ENCODE measurements around the gene DBT.

Gene DBT

GRCh38 chr1:100249537-100250257, at the start of gene DBT (continued):
- TF ChIP-seq GLIS2 (tag by site-specific recombination; IDR thresholded peaks at IDR 0.05) (peak; percentile 84), ZXDB (tag by site-specific recombination; IDR thresholded peaks at IDR 0.05) (peak; percentile 78; the same call in 1 of the 2 replicates), ZNF23 (tag by site-specific recombination; IDR thresholded peaks at IDR 0.05; ENCODE audit: borderline replicate concordance) (no peak), ZNF10 (tag by site-specific recombination; IDR thresholded peaks at IDR 0.05) (peak; percentile 58; the same call in 1 of the 2 replicates), ZFP69B (tag by site-specific recombination; IDR thresholded peaks at IDR 0.05) (0 out of 2 replicates have a peak, but pooled peaks have one; percentile 34), ZNF830 (tag by site-specific recombination; IDR thresholded peaks at IDR 0.05; ENCODE audit: low read depth) (no peak), ZNF391 (tag by site-specific recombination; IDR thresholded peaks at IDR 0.05; ENCODE audit: borderline replicate concordance, low read depth) (peak; percentile 42; the same call in 1 of the 2 replicates), ZBTB20 (tag by site-specific recombination; IDR thresholded peaks at IDR 0.05) (peak; percentile 65; the same call in 1 of the 2 replicates), ZBTB8A (tag by site-specific recombination; IDR thresholded peaks at IDR 0.05) (peak; percentile 46), ZNF560 (tag by site-specific recombination; IDR thresholded peaks at IDR 0.05; ENCODE audit: borderline replicate concordance) (no peak), HOXD13 (CRISPR knock-in tag; IDR thresholded peaks at IDR 0.05; ENCODE audit: borderline replicate concordance) (no peak), BCL11B (tag by site-specific recombination; IDR thresholded peaks at IDR 0.05; ENCODE audit: low read depth) (peak; percentile 58; the same call in 1 of the 2 replicates), OSR2 (tag by site-specific recombination; IDR thresholded peaks at IDR 0.05) (no peak), ZNF76 (tag by site-specific recombination; IDR thresholded peaks at IDR 0.05; ENCODE audit: borderline replicate concordance, low read depth) (peak; percentile 66; the same call in 1 of the 2 replicates), PRDM6 (tag by site-specific recombination; IDR thresholded peaks at IDR 0.05) (0 out of 2 replicates have a peak, but pooled peaks have one; percentile 29), ZNF549 (tag by site-specific recombination; IDR thresholded peaks at IDR 0.05) (no peak)

GRCh38 chr1:100298512-100298911, 48.9 kb upstream of the DBT start:
- Histone ChIP-seq H3K36me3 (ENCODE audit: control insufficient read depth in 2 of 2, insufficient read depth in 1 of 2, low read length in 2 of 2) (peaks cover 0 to 4% of the 10 kb centered on the region in 2 experiments; a peak in 2 of 3 replicates), H3K4me3 (ENCODE audit: low read depth, low read length) (no peak overlapping the region), H3K27ac (ENCODE audit: extremely low read depth, low read depth, low read length) (no peak overlapping the region), H3K4me1 (ENCODE audit: control insufficient read depth, insufficient read depth, low read length) (no peaks in the 10 kb centered on the region), H3K9me3 (ENCODE audit: control insufficient read depth, insufficient read depth, low read depth, low read length) (no peaks in the 10 kb centered on the region)
- TF ChIP-seq ZNF555 (tag by site-specific recombination; conservative IDR thresholded peaks at IDR 0.05) = no peak
- no peak for TF ChIP-seq ZNF548 (tag by site-specific recombination; IDR thresholded peaks at IDR 0.05)
- TF ChIP-seq ZNF10 (tag by site-specific recombination; IDR thresholded peaks at IDR 0.05) = no peak
- TF ChIP-seq ZEB2 (tag by site-specific recombination; IDR thresholded peaks at IDR 0.05) = no peak
- no peak for TF ChIP-seq ZNF560 (tag by site-specific recombination; IDR thresholded peaks at IDR 0.05; ENCODE audit: borderline replicate concordance)
- TF ChIP-seq ZNF621 (tag by site-specific recombination; IDR thresholded peaks at IDR 0.05) = no peak
- no peak for TF ChIP-seq SP2 (tag by site-specific recombination; IDR thresholded peaks at IDR 0.05)
- TF ChIP-seq YY2 (tag by site-specific recombination; IDR thresholded peaks at IDR 0.05) = no peak
- TF ChIP-seq ZNF585B (tag by site-specific recombination; IDR thresholded peaks at IDR 0.05) = no peak
- no peak for TF ChIP-seq MEIS1 (CRISPR knock-in tag; IDR thresholded peaks at IDR 0.05; ENCODE audit: borderline replicate concordance)
- no peak for TF ChIP-seq ZSCAN16 (tag by site-specific recombination; IDR thresholded peaks at IDR 0.05)
- TF ChIP-seq ZNF792 (tag by site-specific recombination; IDR thresholded peaks at IDR 0.05) = no peak
- POLR2A ChIA-PET = interaction anchor here (0.6 kb wide), 1 partner anchor 613 kb away, joined by 3 read pairs; no protein-coding TSS in a partner anchor
- CTCF ChIA-PET = interaction anchor here (1.0 kb wide), 1 partner anchor 161 kb away, joined by 5 read pairs; no protein-coding TSS in a partner anchor
